H9 (cell line): ENCODE measurements around the gene SLC25A22. TPM values are rescaled to one million over a fixed set of nuclear protein-coding genes. Genes with fewer than 3 reads are reported as not detected.

Experiments
- DNase-seq: peaks from one replicate; pipeline ENCODE4 v3.0.0-alpha.2; 2017
- H2AFZ ChIP-seq: one replicate; pipeline ENCODE4 v1.6.1; 2013; ENCODE audit warnings: mild to moderate bottlenecking, low read length, control low read depth, moderate library complexity
- H2AK5ac ChIP-seq: 2 replicates; pipeline ENCODE4 v1.6.1; 2013; ENCODE audit warnings: low read length, control low read depth, mixed read lengths; ENCODE audit not compliant: insufficient read length
- H2BK120ac ChIP-seq: one replicate; pipeline ENCODE4 v1.6.1; 2013; ENCODE audit warnings: low read depth, mild to moderate bottlenecking, low read length, control low read depth, inconsistent platforms; ENCODE audit not compliant: poor library complexity, severe bottlenecking
- H2BK12ac ChIP-seq: 2 replicates; pipeline ENCODE4 v1.6.1; 2013; ENCODE audit warnings: low read length, control low read depth, mixed read lengths, low read depth; ENCODE audit not compliant: insufficient read length
- H2BK15ac ChIP-seq: 2 replicates; pipeline ENCODE4 v1.6.1; 2013; ENCODE audit warnings: low read depth, low read length, control low read depth
- H2BK20ac ChIP-seq: one replicate; pipeline ENCODE4 v1.6.1; 2013; ENCODE audit warnings: low read depth, mild to moderate bottlenecking, low read length, control low read depth, inconsistent platforms; ENCODE audit not compliant: poor library complexity, severe bottlenecking
- H2BK5ac ChIP-seq: 2 replicates; pipeline ENCODE4 v1.6.1; 2013; ENCODE audit warnings: low read length, control low read depth, mixed read lengths; ENCODE audit not compliant: insufficient read length
- H3K14ac ChIP-seq: 2 replicates; pipeline ENCODE4 v1.6.1; 2013; ENCODE audit warnings: low read length, control low read depth; ENCODE audit not compliant: insufficient read depth
- H3K18ac ChIP-seq: 2 replicates; pipeline ENCODE4 v1.6.1; 2013; ENCODE audit warnings: low read depth, mild to moderate bottlenecking, mixed read lengths, low read length, control low read depth; ENCODE audit not compliant: insufficient read length
- H3K23ac ChIP-seq: 2 replicates; pipeline ENCODE4 v1.6.1; 2013; ENCODE audit warnings: low read length, control low read depth, mixed read lengths, low read depth; ENCODE audit not compliant: insufficient read length
- H3K23me2 ChIP-seq: 2 replicates; pipeline ENCODE4 v1.6.1; 2013; ENCODE audit warnings: low read depth, mild to moderate bottlenecking, mixed read lengths, low read length, control low read depth; ENCODE audit not compliant: insufficient read length, poor library complexity, severe bottlenecking
- H3K27ac ChIP-seq: 2 replicates; pipeline ENCODE4 v1.5.1; 2013; ENCODE audit warnings: low read length, control low read depth, mixed read lengths, low read depth; ENCODE audit not compliant: insufficient read length
- H3K27me3 ChIP-seq: 2 replicates; pipeline ENCODE4 v1.6.1; 2013; ENCODE audit warnings: low read length, control low read depth, inconsistent platforms; ENCODE audit not compliant: insufficient read depth
- H3K4ac ChIP-seq: 2 replicates; pipeline ENCODE4 v1.6.1; 2013; ENCODE audit warnings: low read depth, mild to moderate bottlenecking, control low read depth, inconsistent platforms, low read length, moderate library complexity
- H3K4me1 ChIP-seq: 2 replicates; pipeline ENCODE4 v1.6.1; 2013; ENCODE audit warnings: low read length, control low read depth, inconsistent platforms; ENCODE audit not compliant: insufficient read depth
- H3K4me2 ChIP-seq: 2 replicates; pipeline ENCODE4 v1.6.1; 2013; ENCODE audit warnings: low read length, control low read depth, mixed read lengths; ENCODE audit not compliant: insufficient read length, insufficient read depth
- H3K56ac ChIP-seq: 2 replicates; pipeline ENCODE4 v1.6.1; 2013; ENCODE audit warnings: low read depth, mild to moderate bottlenecking, mixed read lengths, low read length, control low read depth; ENCODE audit not compliant: insufficient read length
- H3K79me1 ChIP-seq: 2 replicates; pipeline ENCODE4 v1.6.1; 2013; ENCODE audit warnings: low read depth, mild to moderate bottlenecking, moderate library complexity, low read length, control low read depth, inconsistent platforms; ENCODE audit not compliant: insufficient read depth, poor library complexity, severe bottlenecking
- H3K79me2 ChIP-seq: 2 replicates; pipeline ENCODE4 v1.6.1; 2013; ENCODE audit warnings: low read length, control low read depth, inconsistent platforms; ENCODE audit not compliant: insufficient read depth
- H3K9ac ChIP-seq: 2 replicates; pipeline ENCODE4 v1.6.1; 2013; ENCODE audit warnings: low read length, control low read depth, mixed read lengths; ENCODE audit not compliant: insufficient read length; ENCODE audit errors: extremely low read depth
- H3K9me3 ChIP-seq: one replicate; pipeline ENCODE4 v1.6.1; 2013; ENCODE audit warnings: low read depth, low read length, inconsistent platforms; ENCODE audit not compliant: control insufficient read depth
- H3T11ph ChIP-seq: one replicate; pipeline ENCODE4 v1.6.1; 2013; ENCODE audit warnings: mild to moderate bottlenecking, low read length, control low read depth, inconsistent platforms
- H4K20me1 ChIP-seq: one replicate; pipeline ENCODE4 v1.6.1; 2013; ENCODE audit not compliant: control insufficient read depth, insufficient read length, insufficient read depth
- H4K5ac ChIP-seq: 2 replicates; pipeline ENCODE4 v1.6.1; 2013; ENCODE audit warnings: low read depth, mild to moderate bottlenecking, mixed read lengths, low read length, control low read depth; ENCODE audit not compliant: insufficient read length
- H4K8ac ChIP-seq: replicated peaks from 2 replicates; pipeline ENCODE4 v1.6.1; 2013; ENCODE audit warnings: low read length, control low read depth, mixed read lengths, low read depth; ENCODE audit not compliant: insufficient read length
- H4K91ac ChIP-seq: 2 replicates; pipeline ENCODE4 v1.6.1; 2013; ENCODE audit warnings: low read depth, mild to moderate bottlenecking, moderate library complexity, mixed read lengths, low read length, control low read depth; ENCODE audit not compliant: insufficient read length
- H3K27ac Mint-ChIP-seq, 3 experiments: 2 replicates in 2 of 3; 3 replicates in 1 of 3; pipeline ENCODE4 v1.8.0; 2020 to 2021; ENCODE audit warnings: mixed read lengths in 3 of 3, mild to moderate bottlenecking in 1 of 3, moderate library complexity in 1 of 3
- H3K27me3 Mint-ChIP-seq: 2 replicates; pipeline ENCODE4 v1.8.0; 2021; ENCODE audit warnings: low read depth, mild to moderate bottlenecking, moderate library complexity, mixed read lengths
- H3K36me3 Mint-ChIP-seq, 3 experiments: 2 replicates in 2 of 3; 3 replicates in 1 of 3; pipeline ENCODE4 v1.8.0; 2020 to 2021; ENCODE audit warnings: low read depth in 3 of 3, mixed read lengths in 3 of 3; ENCODE audit not compliant: insufficient read depth in 1 of 3
- H3K4me1 Mint-ChIP-seq, 2 experiments: 2 replicates each; pipeline ENCODE4 v1.8.0; 2020; ENCODE audit warnings: mixed read lengths in 2 of 2
- H3K4me3 Mint-ChIP-seq, 2 experiments: 2 replicates in 1 of 2; 3 replicates in 1 of 2; pipeline ENCODE4 v1.8.0; 2020 to 2021; ENCODE audit warnings: mild to moderate bottlenecking in 2 of 2, mixed read lengths in 2 of 2, moderate library complexity in 1 of 2
- H3K9me3 Mint-ChIP-seq, 2 experiments: 2 replicates in 1 of 2; 3 replicates in 1 of 2; pipeline ENCODE4 v1.8.0; 2020; ENCODE audit warnings: mild to moderate bottlenecking in 2 of 2, mixed read lengths in 2 of 2, moderate library complexity in 1 of 2
- WGBS: extraction: QIAGEN DNeasy Blood & Tissue Kit; methylation state at CpG from one replicate; pipeline ENCODE4 v1.1.7; 2013; ENCODE audit warnings: missing lambda C conversion rate, low lambda C conversion rate, mixed read lengths; ENCODE audit not compliant: insufficient read length; ENCODE audit errors: extremely low coverage; 5-methylcytosine and 5-hydroxymethylcytosine counted together
- total RNA-seq: library from RNA; stranded (reverse); gene quantifications from 2 replicates; pipeline ENCODE4 v1.2.1, GENCODE V29; 2021
- TF ChIP-seq, protein P1 (sequence below): fragments of 200-600 bp; sonication (generic); conservative IDR thresholded peaks from 3 replicates; pipeline ENCODE4 v1.8.0; 2021; ENCODE audit warnings: antibody characterized with exemption, mild to moderate bottlenecking

The SLC25A22 gene
- total RNA-seq, 1 experiment from 2014 or later, result 51.9 TPM

DNA sequence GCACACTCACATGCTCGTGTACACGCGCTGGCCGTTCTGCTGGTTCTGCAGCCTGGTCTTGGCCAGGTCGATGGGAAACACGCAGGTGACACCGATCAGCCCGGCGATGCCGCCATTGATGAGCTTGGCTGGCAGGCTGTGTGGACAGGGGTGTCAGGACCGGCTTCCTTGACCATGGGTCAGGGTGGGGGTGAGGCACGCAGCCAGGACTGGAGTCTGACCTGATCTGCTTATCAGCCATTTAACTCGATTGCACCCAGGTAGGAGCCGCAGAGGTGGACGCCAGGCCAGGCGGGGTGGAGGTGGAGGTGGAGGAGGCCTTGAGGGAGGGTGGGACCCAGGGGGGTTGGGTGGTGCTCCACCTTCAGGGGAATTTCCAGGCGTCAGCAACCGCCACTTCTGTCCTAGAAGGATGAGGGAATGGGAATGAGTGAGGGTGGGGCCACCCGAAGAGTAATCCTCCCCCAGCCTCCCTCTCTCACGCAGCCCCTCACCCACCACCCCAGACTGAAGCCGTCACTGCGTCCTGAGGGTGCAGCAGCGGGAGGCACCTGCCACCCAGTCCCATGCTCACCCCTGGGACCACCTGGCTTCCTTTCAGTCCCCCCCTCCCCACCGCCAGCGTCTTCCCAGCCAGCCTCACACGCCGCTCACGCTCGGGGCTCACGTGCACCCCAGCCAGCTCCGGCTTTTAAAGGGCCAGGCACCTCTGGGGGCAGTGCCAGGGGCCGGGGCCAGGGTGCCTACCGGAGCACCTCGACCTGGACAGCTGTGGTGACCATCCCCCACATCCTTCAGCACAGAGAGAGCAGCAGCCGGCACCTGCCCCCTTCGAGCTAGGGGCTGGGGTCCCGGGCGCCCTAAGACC lies 3.1 kb downstream of the SLC25A22 start:
- H2AK5ac ChIP-seq, result no peak overlapping the region
- no peak overlapping the region for H3K14ac ChIP-seq
- H2BK120ac ChIP-seq, result no peak overlapping the region
- H3K27ac ChIP-seq, result no peak overlapping the region
- no peak overlapping the region for H4K91ac ChIP-seq
- peaks cover 16 to 28% of the 10 kb centered on the region in 2 experiments for H3K4me1 Mint-ChIP-seq
- H3K27me3 Mint-ChIP-seq, result no peaks in the 10 kb centered on the region
- H3K9me3 ChIP-seq, result no peaks in the 10 kb centered on the region
- WGBS, result no CpG with 5 or more reads among the region's 38 CpGs
- no peaks in the 10 kb centered on the region for H3K79me1 ChIP-seq
- no peak overlapping the region for H3T11ph ChIP-seq
- H3K4me2 ChIP-seq, result no peak overlapping the region
- peaks cover 9% of the 10 kb centered on the region for H3K23me2 ChIP-seq
- H3K79me2 ChIP-seq, result no peaks in the 10 kb centered on the region
- H3K18ac ChIP-seq, result no peak overlapping the region
- no peak overlapping the region for H2BK5ac ChIP-seq
- H2BK20ac ChIP-seq, result no peak overlapping the region
- H3K23ac ChIP-seq, result no peak overlapping the region
- H3K4ac ChIP-seq, result no peak overlapping the region
- no peak overlapping the region for H2BK15ac ChIP-seq
- H3K4me1 ChIP-seq, result no peaks in the 10 kb centered on the region; the same call in 1 of the 2 replicates
- no peak overlapping the region for H4K8ac ChIP-seq
- H3K9ac ChIP-seq, result no peak overlapping the region
- no peak overlapping the region for H3K27ac Mint-ChIP-seq
- no peak for DNase-seq
- no peaks in the 10 kb centered on the region for H3K27me3 ChIP-seq
- no peaks in the 10 kb centered on the region for H3K9me3 Mint-ChIP-seq
- no peak overlapping the region for H4K5ac ChIP-seq
- peaks cover 0 to 16% (median 3%) of the 10 kb centered on the region in 3 experiments; a peak in 2 of 7 replicates for H3K36me3 Mint-ChIP-seq
- H3K4me3 Mint-ChIP-seq, result no peak overlapping the region; a peak in 1 of 5 replicates
- H4K20me1 ChIP-seq, result peaks cover 2% of the 10 kb centered on the region
- TF ChIP-seq, protein P1, sequence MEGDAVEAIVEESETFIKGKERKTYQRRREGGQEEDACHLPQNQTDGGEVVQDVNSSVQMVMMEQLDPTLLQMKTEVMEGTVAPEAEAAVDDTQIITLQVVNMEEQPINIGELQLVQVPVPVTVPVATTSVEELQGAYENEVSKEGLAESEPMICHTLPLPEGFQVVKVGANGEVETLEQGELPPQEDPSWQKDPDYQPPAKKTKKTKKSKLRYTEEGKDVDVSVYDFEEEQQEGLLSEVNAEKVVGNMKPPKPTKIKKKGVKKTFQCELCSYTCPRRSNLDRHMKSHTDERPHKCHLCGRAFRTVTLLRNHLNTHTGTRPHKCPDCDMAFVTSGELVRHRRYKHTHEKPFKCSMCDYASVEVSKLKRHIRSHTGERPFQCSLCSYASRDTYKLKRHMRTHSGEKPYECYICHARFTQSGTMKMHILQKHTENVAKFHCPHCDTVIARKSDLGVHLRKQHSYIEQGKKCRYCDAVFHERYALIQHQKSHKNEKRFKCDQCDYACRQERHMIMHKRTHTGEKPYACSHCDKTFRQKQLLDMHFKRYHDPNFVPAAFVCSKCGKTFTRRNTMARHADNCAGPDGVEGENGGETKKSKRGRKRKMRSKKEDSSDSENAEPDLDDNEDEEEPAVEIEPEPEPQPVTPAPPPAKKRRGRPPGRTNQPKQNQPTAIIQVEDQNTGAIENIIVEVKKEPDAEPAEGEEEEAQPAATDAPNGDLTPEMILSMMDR, result no peak
- no peak overlapping the region for H2AFZ ChIP-seq
- H3K56ac ChIP-seq, result no peak overlapping the region
- H2BK12ac ChIP-seq, result no peak overlapping the region
